Kidney glomerular epithelial cell (primary cell): ENCODE measurements around the gene SLC6A19.

Experiments used
- DNase-seq: peaks from one replicate; lab custom pipeline; 2025; lab: John Stamatoyannopoulos, UW

Gene SLC6A19

GRCh38 chr5:1166370-1166769 is 35.0 kb upstream of the SLC6A19 start:
- DNase-seq, result no peak

GRCh38 chr5:1167361-1167727 is 34.1 kb upstream of the SLC6A19 start:
- DNase-seq, result no peak

- DNase-seq, result peak; percentile 48
Measured at GRCh38 chr5:1167728-1168709, 33.4 kb upstream of the SLC6A19 start.

- DNase-seq, result no peak
Measured at GRCh38 chr5:1168796-1169195, 32.6 kb upstream of the SLC6A19 start.

GRCh38 chr5:1169211-1170115 is 31.9 kb upstream of the SLC6A19 start:
- no peak for DNase-seq

- DNase-seq, result no peak
Measured at GRCh38 chr5:1171340-1171941, 30.0 kb upstream of the SLC6A19 start.

- DNase-seq, result no peak
Measured at GRCh38 chr5:1172007-1172581, 29.3 kb upstream of the SLC6A19 start.

- DNase-seq, result no peak
Measured at GRCh38 chr5:1172670-1173404, 28.6 kb upstream of the SLC6A19 start.

- no peak for DNase-seq
Measured at GRCh38 chr5:1173485-1174070, 27.8 kb upstream of the SLC6A19 start.

GRCh38 chr5:1174122-1174936 is 27.1 kb upstream of the SLC6A19 start:
- peak; percentile 27 for DNase-seq

- no peak for DNase-seq
Measured at GRCh38 chr5:1175015-1175414, 26.4 kb upstream of the SLC6A19 start.

GRCh38 chr5:1175801-1176472 is 25.5 kb upstream of the SLC6A19 start:
- no peak for DNase-seq

- no peak for DNase-seq
Measured at GRCh38 chr5:1176473-1177391, 24.7 kb upstream of the SLC6A19 start.

GRCh38 chr5:1177826-1178528 is 23.4 kb upstream of the SLC6A19 start:
- no peak for DNase-seq

GRCh38 chr5:1178529-1179382 is 22.6 kb upstream of the SLC6A19 start:
- DNase-seq, result no peak

- no peak for DNase-seq
Measured at GRCh38 chr5:1179383-1179715, 22.0 kb upstream of the SLC6A19 start.

GRCh38 chr5:1180096-1180495 is 21.3 kb upstream of the SLC6A19 start:
- no peak for DNase-seq
